ELF-1 (cell line): ENCODE data around the gene ZNF423.

Source experiments
- DNase-seq: peaks from one replicate; pipeline ENCODE4 v3.0.0-alpha.2; 2016; ENCODE audit warnings: low read depth, low spot score

ZNF423 gene

DNA sequence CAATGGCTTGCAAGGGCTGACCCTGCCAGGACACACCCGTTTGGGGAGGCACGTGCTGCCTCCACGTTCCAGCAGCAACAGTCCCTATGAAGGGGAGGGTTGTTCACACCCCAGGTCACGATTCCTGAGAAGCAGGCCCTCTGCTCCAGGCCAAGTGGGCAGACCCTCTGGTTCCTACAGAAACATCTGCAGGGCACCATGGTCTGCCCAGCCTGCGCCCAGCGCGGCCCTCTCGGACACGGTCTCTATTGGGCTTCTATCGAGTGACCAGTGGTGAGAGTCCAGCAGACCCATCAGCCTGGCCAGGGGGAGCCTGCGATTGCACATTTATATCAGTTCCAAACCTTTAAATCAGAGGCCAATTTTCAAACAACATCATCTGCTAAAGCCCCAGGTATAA, 128.3 kb downstream of the ZNF423 start:
- DNase-seq: no peak

DNA sequence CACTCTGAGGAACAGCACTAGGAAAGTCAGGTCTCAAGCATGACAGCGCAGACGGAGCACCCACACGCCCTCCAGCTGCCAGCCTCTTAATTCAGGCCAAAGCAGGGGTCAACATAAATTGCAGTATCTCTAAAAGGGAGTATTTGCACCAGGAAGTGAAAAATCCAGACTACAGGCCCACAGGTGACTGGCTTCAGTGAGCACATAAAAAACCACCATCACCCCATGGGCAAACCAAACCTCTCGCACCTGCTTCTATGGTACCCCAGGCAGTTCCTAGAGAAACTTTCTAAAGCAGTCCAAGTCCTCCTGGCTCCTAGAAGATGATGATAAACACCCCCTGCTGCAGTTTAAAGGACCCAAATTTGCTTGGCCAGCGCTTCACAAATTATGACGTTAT, 129.8 kb downstream of the ZNF423 start:
- DNase-seq: no peak

DNA sequence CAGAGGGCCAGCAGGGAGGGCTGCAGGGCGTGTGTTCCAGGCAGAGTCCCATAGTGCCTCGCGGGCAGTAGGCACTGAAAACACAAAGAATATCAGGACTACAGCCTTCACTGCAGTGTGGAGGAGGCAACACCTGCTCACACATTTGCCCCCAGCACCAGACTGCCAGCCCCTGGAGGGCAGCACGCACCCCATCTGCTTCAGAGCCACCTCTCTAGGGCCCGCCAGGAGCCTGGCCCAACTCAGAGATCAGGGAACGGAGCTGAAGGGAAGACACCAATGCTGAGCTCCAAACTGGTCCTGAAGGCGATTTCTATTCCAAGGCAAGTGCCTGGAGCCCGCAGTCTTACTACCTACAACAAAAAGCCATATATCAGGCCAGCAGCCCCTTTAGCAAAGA, 130.3 kb downstream of the ZNF423 start:
- no peak for DNase-seq

DNA sequence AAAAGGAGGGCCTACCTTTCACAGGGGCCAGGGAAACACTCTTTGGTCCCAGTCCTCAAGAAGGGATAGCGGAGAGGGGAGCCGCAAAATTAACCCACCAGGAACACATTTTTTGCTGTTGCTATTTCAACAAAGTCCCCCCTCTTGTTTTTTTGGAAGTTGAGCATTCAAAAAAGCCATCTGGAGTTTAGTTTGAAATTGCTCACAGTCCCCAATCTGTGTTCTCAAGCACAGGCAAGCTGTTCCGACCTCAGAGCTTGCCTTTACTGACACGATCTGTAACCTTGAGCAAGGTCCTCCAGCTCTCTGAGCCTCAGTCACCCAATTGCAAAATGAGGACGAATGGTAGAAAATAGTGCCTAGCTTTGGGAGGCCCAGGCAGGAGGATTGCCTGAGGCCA, 131.1 kb downstream of the ZNF423 start:
- DNase-seq: no peak

DNA sequence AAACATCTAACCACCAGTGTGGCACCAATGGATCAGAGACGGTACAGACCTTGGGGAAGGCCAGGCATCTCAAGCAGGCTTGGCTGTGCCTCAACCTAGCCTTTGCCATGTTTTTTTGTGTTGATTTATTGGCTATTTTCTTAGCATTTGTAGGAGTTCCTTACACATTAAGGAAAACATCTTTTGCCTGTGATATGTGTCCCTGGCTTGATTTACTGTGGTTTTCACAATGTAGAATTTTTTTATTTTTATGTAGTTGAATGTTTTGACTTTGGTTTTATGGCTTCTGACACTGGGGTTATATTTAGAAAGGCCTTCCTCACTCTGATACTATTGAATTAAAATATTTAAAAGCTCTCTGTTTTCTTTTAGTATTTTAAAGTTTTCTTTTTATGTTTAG, 132.6 kb downstream of the ZNF423 start:
- no peak for DNase-seq

DNA sequence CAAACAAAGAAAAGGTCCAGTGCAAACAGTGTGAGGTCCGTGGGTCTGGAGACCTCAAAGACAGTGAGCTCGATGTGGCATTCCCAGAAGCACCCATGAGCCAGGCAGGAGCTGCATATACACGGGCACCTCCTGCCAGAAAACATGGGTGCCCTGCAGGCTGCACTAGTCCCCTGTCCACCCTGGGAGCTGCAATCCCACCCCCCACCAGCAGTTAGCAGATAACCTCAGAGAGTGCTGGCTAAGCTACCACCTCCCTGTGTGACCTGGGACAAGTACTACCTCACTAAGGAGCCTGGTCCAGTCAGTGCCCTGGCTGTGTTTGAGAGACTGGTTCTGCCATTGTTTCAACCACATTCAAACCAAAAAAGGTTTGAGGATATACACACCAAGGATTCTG, 135.7 kb downstream of the ZNF423 start:
- no peak for DNase-seq

DNA sequence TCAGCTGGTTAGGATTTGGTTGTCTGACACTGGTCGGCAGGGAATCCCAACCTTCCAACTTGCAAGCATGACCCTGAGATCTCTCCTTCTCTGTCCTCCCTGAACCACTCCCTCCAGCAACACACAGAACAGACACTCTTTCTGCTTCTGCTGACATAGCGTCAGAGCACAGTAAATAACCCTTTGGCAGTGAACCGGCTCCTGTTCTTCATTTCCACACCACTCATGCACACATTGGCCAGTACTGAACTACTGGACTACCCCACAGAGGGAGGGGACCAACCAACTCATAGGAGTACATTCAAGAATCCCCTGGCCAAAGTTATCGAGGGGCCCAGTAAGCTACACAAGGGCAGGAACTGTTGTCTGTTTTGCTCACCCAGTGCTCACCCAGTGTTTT, 138.2 kb downstream of the ZNF423 start:
- DNase-seq: no peak

DNA sequence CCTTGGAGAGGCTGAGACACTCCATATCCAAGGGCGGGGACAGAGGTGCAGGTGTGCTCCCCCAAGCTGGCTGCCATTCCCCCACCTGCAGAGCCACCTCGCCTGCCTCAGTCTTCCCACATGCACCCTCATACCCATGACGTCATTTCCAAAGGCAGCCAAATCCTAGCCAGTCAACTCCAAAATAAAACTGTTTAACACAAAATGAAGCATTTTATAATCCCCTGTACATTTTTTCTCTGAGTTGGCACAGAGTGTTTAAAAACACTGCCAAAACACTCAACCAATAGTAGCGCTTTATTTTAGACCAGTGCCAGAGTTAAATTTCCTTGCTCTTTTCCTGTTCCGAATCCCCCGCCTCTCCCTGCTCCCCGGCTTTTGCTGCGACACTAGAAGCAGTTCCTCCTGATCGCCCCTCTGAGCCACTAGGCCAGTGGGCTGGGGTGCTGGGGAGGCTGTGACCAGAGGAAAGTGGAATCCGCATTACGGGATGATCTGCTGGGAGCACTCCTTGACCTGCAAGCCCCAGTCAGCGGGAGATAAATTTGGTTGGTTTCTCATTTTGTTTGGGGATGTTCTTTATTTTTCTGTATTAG, 139.5 kb downstream of the ZNF423 start:
- DNase-seq: no peak

DNA sequence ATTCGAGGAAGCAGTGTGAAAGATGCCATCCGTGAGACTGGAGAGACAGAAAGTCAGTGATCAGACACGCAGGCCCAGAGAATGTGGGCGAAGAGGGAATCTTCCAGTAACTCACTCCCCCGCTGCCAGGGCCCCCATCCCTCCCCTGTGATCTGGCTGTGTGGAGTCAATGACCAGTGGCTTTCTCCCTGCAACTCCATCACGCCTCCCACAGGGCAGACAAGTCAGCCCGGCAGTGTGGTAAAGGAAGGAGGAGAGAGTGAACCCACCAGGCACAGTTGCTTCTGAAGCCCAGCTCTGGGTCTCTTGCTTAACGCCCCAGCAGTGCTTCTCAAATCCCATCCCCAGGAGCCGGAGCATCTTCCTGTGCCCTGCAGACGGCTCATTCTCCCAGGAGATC, 142.1 kb downstream of the ZNF423 start:
- DNase-seq: no peak

DNA sequence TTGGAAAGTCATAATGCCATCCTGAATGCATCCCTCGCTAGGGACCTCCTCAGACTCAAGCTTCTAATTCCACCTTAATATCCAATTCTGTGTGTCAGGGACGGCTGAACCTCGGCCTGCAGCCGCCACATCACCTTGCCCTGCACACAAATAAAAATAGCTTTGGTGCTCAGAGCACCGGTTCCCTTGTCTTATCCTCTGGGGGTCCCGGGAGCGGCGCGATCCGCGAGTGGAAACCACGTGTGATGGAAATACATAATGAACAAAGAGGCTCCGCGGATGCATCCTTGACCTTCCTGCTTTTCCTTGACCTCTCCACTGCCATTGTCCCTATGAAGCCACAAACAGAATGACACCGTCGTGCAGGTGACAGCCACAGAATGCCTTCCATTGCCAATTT, 143.4 kb downstream of the ZNF423 start:
- no peak for DNase-seq

DNA sequence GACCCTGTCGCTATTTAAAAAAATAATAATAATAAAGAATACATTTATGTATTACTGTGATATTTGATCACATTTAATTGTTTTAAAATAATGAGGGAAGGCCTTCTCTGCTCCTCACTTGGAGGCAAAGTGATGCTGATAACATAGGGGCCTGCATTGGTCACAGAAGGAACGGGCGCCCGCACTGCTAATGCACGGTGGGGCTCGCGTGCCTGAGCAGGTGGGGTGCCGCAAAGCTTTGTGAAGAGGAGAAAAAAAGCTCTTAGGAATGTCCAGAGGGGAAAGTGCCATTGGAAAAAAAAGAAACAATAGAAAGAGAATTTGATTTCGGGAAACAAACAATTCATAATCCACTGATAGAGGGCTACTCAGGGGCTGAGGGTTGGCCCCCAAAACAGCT, 143.8 kb downstream of the ZNF423 start:
- no peak for DNase-seq

DNA sequence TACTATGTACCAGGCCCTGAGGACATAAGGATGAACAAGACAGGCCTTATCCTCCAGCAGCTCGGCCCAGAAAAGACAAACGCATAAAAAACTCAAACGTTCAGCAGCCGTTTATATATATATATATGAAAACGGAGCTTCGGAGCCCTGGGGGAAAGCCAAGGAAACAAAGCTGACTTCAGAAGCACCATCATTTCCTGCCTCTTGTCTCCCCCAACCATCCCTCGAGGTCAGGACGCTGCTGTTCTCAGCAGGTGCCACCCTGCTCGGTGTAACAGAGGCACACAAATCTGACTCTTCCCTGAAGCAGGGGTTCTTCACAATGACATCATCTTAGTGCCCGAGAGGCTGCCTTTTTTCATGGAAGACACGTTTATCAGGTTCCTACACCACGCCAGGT, 146.9 kb downstream of the ZNF423 start:
- DNase-seq: no peak

DNA sequence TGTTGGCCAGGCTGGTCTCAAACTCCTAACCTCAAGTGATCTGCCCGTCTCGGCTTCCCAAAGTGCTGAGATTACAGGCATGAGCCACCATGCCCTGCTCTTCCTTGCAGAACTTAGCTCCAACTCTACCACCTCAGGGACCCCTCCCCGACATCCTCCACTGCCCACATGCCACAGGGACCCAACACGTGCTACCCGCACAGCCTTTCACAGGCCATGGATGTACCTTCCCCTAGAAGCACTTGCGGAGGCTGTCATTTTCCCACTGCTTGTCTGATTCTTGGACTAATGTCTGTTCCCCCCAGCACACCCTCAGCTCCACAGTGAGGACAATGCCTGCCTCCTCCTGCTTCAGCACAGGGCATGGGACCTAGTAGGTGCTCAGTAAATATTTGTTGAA, 147.4 kb downstream of the ZNF423 start:
- no peak for DNase-seq

DNA sequence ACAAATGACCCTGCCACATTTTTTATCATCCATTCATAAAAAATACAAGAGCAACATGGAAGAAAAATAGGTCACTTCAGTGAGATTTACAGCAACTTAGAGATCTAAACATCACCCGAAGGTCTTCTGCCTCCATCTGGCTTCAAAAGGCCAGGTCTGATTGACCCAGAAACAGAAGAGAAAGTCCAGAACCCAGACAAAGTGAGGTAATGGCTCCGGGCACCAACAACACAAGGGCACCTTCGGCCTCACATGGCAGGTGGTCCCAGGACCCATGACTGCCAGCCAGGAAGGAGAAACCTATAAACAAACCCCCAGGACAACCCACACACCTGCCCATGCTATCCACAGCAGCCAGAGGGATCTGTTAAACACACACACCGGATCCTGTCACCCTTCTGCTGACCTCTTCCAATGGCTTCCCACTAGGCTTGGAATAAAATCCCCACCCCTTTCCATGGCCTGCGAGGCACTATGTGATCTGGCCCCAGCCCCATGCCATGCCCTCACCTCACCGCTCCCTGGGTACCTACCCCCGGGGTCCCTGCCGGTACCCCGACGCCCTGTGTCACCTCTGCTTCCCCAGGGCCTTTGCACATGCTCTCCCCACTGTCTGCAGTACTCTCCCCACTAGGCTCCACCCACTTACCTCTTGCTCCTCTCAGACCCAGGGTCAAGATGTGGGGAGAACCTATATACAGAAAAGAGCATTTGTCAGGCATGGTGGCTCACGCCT, 149.1 kb downstream of the ZNF423 start:
- no peak for DNase-seq

DNA sequence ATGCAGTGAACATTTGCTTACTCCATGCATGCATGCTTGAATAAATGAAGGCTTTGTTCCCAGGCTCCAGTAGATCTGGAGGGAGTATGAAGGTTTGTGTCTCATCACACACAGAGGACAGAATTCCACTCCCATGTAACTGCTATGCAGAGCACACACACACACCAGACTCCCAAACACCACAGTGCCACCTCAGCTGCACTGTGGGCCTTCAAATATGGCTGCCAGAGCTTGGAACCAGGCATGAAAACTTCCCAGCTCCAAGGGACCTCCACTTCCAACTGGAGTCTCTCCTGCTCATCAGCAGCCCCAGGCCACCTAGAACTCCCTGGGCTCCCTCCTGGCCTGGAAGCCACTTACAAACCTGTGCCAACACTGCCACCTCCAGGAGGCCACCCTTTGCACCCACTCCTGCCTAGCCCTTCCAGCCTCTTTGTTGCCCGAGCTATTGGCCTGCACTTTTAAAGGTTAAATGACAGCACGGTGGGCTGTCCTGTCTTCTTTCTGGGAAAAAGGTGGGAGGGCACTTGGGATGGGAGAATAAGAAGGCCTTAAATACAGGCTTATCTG, 151.2 kb downstream of the ZNF423 start:
- DNase-seq: peak; percentile 65

DNA sequence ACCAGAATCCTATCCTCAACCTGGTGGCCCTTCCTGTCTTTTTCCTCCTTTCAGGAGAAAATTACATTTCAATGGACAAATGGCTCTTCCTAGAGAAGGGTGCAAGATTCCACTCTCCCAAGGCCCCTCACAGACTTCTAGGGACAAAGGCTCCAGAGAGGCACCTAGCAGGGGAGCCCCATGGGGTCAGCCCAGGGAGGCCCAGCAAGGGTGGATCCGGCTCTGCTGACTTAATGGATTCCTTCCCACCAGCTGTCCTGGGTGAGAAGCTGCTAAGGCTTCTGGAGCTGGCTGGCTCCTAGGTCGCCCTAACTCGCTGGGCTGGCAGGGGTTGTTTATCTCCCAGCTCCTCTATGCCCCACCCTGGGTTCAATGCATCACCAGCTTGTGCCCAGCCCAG, 152.4 kb downstream of the ZNF423 start:
- no peak for DNase-seq

DNA sequence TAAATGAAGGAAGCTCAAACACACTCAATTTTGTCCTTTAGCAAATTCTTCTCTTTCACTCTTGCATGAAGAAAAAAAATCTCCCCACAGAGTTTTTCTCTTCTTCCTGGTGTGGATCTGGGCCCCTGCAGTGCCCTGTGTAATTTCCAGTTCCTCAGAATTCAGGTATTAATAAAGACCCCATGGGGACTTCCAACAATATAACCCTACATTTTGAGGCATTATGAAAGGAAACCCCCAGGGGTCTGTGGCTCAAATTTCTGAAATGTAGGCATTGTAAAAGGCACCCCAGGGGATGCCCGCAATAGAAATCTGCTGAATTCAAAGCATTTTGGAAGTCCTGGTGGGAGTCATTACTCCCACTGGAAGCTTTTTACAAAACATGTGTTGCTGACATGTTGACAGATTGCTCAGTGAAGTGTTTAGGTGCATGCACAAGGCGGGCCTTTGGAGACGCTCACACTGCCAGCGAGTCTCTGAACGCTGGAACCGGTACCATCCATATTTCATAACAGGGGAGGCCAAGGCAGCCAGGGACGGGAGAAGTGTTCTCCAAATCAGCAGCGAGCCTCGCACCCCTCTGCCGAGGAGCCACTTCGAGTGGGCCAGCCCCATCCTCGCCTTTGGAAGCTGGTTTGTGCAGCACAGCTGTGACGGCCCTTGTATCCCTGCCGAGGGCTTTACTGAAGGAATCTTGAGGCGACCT, 154.0 kb downstream of the ZNF423 start:
- peak; percentile 77 for DNase-seq

DNA sequence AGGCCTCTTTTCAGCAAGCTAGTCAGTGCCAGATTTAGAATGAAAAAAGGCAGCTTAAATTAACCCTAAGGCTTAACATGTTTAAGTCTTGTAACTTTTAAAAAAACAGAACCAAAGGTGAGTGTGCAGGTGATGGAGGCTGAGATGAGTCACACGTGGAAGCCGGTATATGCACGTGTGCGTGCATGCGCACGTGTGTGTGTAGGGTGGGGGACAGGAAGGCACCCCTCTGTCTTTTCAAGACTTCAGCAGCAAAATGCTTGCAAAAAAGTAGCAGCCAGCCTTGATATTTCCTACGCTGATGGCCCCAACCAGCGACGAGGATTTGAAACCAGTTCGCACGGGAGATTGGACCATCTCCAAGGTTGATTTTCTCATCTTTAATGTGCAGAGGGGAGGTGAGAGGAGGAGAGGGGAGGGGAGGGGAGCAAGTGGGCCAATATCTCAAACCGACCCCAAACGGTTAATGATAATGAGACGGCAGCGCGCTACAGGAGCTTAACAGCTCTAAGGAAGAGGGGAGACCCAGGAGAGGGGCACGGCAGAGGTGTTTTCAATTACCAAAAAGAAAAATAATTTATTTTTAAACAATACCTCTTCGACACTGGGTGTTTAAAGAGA, 154.7 kb downstream of the ZNF423 start:
- DNase-seq: no peak

DNA sequence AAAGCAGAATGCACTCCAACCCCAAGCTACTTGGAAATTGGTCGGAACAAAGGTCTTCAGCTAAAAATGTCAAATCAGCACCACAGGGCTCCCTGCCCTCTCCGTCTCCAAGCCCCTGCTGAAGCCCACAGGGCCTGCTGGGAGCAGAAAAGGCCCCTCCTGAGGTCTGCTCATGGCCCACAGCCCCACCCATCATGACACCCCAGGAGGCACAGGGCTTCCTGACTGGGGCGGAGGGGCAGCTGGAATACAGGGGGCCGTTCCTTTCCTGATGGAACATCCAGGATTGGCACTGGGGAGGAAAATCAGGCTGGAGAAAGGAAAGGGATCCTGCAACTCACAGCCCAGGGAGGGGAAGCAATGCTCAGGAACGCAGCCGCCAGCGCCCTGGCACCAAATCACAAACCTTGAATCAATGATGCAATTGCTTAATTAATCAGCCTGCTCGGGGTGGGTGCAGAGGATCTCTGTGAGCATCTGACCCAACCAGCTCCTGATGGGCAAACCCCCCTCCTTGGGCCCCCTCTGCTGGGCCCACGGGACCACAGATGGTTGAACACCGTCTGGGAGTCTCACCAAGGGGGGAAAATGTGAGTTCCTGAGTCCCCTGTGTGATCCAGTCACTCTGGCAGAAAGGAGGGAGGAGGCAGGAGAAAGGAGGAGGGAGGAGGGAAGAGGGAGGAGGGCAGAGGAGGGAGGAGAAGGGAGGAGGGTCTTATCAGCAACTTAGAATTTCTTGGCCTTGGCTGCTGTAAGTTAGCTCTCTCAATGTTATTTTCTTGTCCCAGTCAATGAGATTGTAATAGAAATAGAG, 155.5 kb downstream of the ZNF423 start:
- DNase-seq: peak; percentile 62

DNA sequence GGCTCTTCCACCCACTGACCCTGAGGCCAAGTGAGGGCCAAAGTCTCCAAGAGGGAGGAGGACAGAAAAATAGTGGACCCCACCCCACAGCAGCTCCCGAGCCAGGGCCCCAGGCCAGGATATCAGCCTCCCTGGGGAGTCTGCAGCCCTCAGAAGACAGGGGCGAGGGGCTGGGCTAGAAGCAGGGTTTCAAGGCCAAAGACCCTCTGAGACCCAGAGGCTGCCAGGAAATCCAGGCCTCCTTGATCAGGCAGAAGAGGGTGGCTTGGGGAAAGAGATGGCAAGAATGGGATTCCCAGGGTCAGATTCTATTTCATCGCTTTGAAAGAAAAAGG, 156.1 kb downstream of the ZNF423 start:
- DNase-seq: peak; percentile 32
